Stimulated activated CD4-positive, alpha-beta T cell treated with anti-CD3 and anti-CD28 coated beads, Interleukin-2, amount 100 ng/mL, for 48 hours (primary cell): ENCODE data around the gene ALOX5.
"Not testable (repeated sequence)": the region's sequence is repeated elsewhere in the genome, so short reads cannot be mapped to it uniquely, and the experiment has no call there.

Experiments
- DNase-seq, 2 donors: peaks; one replicate each; pipeline ENCODE4 v3.0.0-alpha.2; 2020

The ALOX5 gene

DNA sequence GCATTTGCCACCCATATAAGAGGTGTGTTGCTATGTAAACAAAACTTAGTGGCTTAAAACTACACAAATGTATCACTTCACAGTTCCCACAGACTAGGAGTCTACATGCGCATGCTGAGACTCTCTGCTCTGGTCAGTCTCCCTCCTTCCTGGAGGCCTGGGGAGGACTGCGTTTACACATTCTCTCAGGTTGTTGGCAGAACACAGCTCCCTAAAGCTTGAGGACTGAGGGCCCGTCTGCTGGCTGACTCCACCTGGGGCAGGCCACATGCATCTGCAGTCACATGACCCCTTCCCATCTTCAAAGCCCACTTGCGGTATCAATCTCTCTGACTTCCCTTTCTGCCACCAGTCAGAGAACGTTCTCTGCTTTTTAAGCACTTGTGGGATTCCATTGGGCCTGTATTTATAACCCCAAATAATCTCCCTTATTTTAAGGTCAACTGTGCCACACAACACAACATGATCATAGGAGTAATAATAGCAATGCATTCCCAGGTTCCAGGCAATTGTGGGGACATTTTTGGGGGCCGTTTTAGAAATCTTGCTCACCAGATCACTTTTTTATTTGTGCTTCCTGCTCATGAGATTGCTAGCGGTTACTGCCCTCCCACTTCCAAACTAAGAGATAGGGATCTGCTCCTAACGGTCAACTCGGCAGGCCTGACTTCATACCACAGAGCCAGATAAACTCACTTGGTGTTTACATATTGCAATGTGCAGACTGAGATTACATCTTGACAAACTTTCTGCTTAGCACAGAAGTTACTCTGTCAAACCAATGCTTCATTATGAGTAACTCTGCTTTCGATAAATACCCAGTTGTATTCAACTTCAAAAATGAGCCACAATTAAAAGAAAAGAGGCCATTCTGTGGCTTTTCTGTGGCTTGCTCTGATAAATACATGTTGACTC, 96.3 kb downstream of the ALOX5 start:
- DNase-seq = peak in 1 of 2 donors; percentile 21

DNA sequence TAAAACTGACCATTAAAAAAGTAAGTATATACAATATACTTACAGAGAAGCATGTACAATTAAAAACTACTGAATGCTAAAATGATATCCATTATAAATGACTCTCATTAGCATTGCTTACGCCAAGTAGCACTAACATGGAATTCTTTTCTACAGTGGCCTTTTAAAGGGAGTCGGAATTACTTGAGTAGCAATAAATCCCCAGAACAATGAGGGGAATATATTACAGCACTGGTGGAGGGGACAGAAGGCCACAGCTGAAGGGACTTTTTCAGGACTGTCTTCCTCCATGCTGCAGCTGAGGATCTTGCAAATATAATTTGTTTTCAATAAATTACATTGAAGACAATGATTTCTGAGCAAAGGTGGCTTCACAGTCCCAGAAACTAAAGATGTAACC, 97.0 kb downstream of the ALOX5 start:
- DNase-seq = no peak

DNA sequence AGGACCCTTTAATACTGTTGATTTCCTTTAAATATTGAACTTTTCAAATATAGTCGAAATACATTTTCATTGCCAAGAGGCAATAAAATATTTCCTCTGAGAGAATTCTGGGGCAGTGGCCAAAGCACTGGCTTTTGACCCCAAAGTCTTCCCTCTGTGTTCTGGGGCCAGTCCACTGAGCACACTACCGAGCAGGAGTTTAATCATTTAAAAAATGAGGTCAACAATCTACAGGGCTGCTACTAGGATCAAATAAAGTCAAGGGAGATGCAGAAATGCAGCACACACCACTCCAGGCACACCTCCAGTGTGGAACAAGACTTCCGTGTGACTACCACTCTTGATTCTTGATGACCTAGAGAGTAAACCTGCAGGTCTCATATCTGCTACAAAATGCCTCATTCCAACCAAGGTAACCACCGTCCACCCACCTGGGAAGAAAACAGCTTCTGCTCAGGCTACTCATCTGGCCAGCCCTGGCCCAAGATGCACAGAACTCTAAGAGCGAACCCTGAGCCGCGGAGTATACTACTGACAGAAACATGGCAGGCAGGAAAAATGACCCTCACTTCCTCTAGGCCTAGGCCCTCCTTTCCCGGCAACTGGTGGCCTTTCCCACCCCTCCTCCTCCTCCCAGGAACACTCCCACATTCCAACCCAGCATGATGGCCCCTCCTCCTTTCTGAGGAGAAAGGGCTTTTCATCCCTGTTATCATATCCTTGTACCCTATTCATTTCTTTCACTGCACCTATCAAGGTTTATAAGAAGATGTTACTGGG, 97.7 kb downstream of the ALOX5 start:
- DNase-seq = no peak

DNA sequence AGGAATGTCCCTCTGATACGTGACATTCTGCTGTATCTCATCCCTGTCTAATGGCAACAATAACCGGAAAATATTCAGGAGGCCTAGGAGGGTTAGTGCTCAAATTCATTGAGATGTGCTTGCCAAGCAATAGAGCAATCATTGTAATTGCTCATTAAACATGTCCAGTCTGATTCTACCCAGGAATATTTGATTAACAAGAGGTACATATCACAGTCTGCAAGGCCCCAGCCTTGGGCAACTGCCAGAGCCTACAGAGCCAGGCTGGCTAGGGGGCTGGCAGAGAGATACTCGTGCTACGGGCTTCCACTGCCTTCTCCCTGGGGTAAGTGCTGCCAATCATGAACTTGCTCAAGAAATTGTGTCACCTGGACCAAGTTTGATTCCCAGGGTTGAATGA, 99.1 kb downstream of the ALOX5 start:
- DNase-seq = no peak

DNA sequence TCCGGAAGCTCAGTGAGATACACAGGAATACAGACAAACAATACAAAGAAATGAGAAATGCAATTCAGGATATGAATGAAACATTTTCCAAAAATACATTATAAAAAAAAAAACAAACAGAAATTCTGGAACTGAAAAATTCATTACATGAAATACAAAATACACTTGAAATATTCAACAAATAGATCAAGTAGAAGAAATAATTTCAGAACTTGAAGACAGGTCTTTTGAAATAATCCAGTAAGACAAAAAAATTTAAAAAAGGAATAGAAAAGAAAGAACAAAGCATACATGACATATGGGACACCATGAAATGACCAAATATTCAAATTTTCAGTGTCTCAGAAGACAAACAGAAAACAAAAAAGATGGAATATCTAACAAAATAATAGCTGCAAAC, 102.5 kb downstream of the ALOX5 start:
- no peak for DNase-seq

DNA sequence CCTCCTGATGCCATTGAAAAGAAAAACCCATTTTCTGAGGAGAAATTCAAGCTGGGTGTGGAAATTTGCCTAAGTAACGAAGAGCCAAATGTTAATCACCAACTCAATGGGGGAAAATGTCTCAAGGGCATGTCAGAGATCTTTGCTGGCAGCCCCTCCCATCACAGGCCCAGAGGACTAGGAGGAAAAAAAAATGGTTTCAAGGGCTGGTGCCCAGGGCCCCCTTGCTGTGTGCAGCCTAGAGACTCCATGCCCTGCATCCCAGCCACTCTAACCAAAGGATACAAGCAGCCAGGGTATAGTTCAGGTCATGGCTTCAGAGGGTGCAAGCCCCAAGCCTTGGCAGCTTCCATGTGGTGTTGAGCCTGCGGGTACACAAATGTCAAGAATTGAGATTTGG, 106.3 kb downstream of the ALOX5 start:
- DNase-seq = no peak

DNA sequence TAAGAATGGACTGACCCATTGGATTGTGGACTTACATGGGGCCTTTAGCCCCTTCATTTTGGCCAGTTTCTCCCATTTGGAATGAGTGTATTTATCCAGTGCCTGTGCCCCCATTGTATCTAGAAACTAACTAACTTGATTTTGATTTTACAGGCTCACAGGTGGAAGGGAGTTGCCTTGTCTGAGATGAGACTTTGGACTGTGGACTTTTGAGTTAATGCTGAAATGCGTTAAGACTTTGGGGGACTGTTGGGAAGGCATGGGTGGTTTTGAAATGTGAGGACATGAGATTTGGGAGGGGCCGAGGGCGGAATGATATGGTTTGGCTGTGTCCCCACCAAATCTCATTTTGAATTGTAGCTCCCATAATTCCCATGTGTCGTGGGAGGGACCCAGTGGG, 107.1 kb downstream of the ALOX5 start:
- not testable (repeated sequence) for DNase-seq

DNA sequence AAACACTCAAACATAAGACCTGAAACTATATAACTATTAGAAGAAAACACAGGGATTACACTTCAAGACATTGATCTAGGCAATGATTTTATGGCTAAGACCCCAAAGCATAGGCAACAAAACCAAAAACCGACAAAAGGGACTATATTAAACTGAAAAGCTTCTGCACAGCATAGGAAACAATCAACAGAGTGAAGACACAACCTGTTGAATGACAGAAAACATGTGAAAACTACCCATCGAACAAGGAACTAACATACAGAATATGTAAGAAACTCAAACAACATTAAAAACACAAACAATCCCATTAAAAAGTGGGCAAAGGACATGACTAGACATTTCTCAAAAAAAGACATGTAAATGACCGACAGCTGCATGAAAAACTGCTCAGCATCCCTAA, 109.0 kb downstream of the ALOX5 start:
- no peak for DNase-seq

DNA sequence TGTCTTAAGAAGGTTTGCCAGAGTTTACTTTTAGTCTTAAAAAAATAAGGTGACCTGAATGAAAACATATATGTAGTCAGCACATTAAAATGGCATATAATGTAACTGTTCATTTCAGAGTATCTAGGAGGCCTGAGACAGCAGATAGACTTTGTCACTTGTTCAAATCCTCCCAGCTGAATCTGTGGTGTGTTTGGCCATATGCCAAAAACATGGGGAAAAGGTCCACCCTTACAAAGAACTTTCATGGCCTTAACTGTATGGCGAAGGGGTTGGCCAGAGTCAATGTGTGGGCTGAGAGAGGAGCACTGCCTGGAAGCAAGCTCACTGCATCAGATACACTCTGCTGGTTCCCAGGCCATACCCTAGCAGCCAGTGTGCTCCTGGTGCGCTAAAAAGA, 113.7 kb downstream of the ALOX5 start:
- no peak for DNase-seq

DNA sequence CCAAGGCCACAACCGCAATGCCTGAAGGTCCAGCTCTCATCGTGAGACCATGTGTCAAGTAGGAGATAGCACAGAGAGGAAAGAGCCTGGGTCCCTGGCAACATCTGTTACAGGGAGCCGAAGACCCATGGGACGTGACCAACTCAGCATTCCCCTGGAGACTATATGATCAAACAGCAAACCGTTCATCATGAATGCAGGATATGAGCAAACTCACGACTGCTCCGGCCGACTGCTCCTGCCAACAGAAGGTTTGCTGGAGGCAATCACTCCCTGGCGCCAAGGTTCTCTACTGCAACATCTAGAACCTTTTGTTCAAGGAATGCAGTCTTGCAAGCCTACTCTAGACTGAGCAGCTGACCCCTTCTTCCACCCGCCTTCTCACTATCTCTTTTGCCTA, 114.3 kb downstream of the ALOX5 start:
- DNase-seq = no peak

DNA sequence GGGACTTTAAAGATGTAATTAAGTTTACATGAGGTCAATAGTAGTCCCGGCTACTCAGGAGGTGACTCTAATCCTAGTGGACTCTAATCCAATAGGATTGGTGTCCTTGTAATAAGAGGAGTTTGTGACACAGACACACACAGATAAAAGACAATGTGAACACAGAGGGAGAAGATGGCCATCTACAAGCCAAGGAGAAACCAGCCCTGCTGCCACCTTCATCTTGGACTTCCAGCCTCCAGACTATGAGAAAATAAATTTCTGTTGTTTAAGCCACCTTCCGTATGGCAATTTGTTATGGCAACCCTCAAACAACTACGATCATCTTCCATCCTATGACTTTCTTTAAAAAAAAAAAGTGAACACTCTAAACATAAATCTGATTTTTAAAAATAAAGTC, 116.3 kb downstream of the ALOX5 start:
- no peak for DNase-seq

DNA sequence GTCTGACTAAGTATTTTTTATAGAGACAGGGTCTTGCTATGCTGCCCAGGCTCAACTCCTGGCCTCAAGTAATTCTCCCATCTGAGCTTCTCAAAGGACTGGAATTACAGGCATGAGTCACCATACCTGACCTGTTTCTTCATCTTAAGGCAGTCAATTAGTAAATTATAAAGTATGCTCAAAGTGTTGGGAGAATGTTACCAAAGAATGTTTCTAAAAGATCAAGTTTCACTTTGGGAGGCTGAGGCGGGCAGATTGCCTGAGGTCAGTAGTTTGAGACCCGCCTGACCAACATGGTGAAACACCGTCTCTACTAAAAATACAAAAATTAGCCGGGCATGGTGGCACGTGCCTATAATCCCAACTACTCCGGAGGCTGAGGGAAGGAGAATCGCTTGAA, 117.0 kb downstream of the ALOX5 start:
- no peak for DNase-seq
